Right ventricle myocardium inferior (tissue), 1 donor: ENCODE results near the gene LRRN3. TPM values are rescaled to one million over a fixed set of nuclear protein-coding genes. Genes with fewer than 3 reads are reported as not detected.

Source experiments
- ATAC-seq: fragments of 200-7000 bp; cut with Tn5 transposase; one replicate; pipeline ENCODE4 v1.9.1; 2020; ENCODE audit warnings: mild to moderate bottlenecking, moderate library complexity
- DNase-seq: peaks from one replicate; pipeline ENCODE4 v3.0.0; 2021; ENCODE audit errors: missing footprints
- intact Hi-C: fragments of 100-400 bp; cut with DNase I; formaldehyde crosslinking; loops from one replicate; pipeline ENCODE4 v1.11.0; 2022
- total RNA-seq: library from RNA; stranded (reverse); fragmentation: NEBNext Ultra II Directional; extraction: Animal tissue kit (Norgen Biotek cat#: 25700); gene quantifications from one replicate; pipeline ENCODE4 v1.2.1, GENCODE V29; 2021
- donor health status: DM: no; HTN: yes; CAD: no; lungs with severe emphysema.

The LRRN3 gene
- total RNA-seq, 1 donor from 2014 or later, result 12.4 TPM

DNA sequence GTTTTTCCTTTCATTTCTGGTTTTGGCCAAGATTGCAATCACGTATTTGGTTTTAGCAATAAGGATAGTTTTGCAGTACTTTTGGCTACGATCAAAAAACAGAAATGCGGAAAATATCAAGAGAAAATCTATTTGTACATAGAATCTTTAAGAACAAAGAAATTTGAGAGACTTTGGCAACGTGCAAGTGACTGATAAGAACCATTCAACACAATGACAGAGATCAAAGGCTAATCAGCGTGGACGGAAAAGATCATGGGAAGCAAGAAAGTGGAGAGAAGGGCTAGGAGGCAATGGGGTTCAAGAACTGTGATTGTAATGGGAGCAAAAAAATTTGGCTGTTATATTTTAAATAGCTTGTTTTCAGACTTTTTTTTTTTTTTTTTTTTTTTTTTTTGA, 16.2 kb upstream of the LRRN3 start:
- DNase-seq, result no peak
- ATAC-seq, result no peak
- intact Hi-C loops, result loop anchor here (5.0 kb wide), 1 partner anchor 87 kb away; no protein-coding TSS in a partner anchor

DNA sequence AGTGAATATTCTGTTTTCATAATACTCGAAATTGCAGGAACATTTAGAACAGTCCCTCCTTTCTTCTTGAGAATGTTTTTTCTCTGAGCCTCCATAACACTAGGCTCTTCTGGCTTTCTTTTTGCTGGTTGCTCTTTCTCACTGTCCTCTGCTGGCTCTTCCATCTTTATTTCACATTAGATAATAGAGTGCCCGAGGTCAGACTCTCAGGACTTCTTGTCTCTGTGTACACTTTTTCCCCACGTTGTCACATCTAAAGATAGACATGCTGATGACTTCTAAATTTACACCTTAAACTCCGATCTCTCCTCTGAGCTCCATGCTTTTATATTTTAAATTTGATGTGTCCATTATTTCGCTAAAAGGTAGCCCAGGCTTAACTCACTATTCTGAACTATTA, 15.4 kb upstream of the LRRN3 start:
- ATAC-seq (peak; percentile 60), DNase-seq (no peak)
- intact Hi-C loops, result loop anchor here (5.0 kb wide), 1 partner anchor 88 kb away; no protein-coding TSS in a partner anchor

GRCh38 chr7:111076205-111076604, 14.7 kb upstream of the LRRN3 start:
- intact Hi-C loops, result loop anchor here (5.0 kb wide), 1 partner anchor 89 kb away; no protein-coding TSS in a partner anchor
- no peak for ATAC-seq
- no peak for DNase-seq

DNA sequence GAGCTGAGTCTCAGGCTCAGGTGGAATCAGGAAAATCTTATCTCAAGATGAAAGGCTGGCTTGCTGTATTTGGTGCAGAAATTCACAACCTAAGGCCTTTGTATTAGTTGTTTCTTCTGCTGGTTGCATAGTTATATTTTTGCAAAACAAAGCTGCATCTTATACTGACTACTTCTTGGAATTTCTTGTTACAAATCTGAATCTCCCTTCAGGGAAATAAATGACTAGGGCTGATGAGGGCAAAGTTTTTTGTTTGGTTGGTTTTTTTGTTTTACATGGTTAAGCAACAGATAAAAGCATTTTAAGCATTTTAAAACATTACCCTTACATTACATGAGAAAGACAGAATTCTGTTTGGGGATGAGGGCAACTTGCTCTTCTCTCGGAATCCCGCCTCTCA, 13.9 kb upstream of the LRRN3 start:
- no peak for ATAC-seq
- intact Hi-C loops, result loop anchor here (5.0 kb wide), 1 partner anchor 90 kb away; no protein-coding TSS in a partner anchor

GRCh38 chr7:111080495-111081105, 10.3 kb upstream of the LRRN3 start:
- DNase-seq (no peak), ATAC-seq (no peak)
- intact Hi-C loops, result no loop called here

More for the DNA sequence above, 13.9 kb upstream of the LRRN3 start:
- no peak for DNase-seq

DNA sequence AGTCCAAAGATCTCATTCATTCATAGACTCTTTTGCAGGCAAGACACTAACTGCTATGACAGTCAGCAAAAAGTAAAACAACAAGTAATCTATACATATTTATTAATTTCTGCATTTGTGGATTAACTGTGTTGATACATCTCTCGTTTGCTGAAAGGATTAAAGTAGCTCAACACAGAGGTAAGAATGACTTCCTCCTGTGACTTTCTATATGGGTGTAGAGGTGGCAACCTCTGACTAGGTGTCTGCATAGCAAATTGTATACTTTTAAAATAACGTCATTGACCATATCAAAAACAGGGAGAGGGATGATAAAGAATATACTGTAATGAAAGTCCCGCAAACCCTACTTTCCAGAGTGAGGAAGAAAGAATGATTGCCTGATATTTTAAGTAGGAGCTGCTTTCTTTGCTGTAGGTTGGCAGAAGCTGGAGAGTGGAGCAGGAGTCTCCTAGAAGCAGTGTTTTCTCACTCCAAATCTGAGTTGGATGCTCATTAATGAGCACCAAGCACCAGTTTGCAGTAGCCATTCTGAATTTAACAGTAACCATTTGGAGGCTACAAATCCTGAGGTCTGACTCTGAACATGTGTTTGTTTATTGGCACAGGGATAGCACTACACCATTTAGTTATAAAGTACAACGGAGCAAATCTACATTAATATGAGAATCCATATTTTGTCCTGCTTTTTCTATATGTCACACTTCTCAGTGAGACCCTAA, 9.2 kb upstream of the LRRN3 start:
- DNase-seq (no peak), ATAC-seq (no peak)
- intact Hi-C loops, result no loop called here

DNA sequence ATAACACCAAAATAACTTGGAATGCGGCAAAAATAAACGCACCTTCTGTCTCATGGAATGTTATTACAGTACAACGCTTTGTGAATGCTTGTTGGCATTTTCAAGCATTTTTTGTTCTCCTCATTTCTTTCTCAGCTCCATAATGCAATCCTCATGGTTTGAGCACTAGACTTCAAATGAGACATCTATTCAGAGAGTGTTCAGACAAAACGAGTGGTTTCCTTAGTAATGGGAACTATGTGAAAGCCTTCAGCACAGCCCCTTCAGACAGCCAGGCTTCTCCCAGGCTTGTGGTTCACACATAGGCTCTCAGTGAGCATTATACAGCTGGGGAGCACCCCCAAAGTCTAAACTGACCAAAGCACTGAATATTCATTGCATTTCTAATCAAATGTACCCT, 8.6 kb upstream of the LRRN3 start:
- intact Hi-C loops, result no loop called here
- no peak for ATAC-seq

DNA sequence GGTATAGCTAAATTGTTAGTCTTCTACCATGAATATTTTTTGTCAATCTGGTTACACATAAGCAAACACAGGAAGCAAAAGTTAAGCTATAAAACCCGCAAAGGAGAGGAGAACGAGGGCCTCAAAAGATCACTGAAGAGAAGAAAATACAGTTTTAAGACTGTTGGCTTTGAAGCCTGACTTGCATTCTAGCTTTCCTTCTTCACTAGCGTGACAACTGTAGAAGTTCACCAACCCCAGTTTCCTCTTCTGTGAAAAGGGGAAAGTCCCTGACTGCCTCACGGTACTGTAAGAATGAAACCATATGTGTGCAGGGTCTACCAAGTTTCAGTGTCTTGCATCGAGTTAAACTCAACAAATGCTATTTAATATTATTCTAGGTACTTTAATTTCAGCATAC, 7.5 kb upstream of the LRRN3 start:
- intact Hi-C loops, result no loop called here
- no peak for ATAC-seq
- no peak for DNase-seq

More for the DNA sequence above, 8.6 kb upstream of the LRRN3 start:
- no peak for DNase-seq

GRCh38 chr7:111085356-111085755, 5.6 kb upstream of the LRRN3 start:
- intact Hi-C loops, result no loop called here
- ATAC-seq (no peak), DNase-seq (no peak)

- DNase-seq (no peak), ATAC-seq (no peak)
- intact Hi-C loops, result no loop called here
These were observed 4.4 kb upstream of the LRRN3 start for GRCh38 chr7:111086532-111086931.

DNA sequence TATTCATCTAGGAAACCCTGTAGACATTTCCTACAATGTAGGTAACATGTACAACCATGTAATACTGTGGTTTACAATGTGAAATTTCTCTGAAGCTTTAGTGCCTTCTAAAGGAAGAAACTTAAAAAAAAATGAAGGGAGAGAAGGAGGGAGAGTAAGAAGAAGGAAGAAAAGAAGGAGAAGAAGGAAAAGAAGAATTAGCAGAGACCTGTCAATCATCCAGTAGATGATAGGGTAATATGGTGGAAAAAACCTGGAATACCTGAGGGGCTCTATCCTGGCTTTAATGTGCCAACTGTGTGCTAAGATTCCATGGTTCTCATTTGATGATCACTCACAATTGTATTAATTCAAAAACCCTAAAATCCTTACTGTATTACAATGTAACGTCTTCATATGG, 2.6 kb upstream of the LRRN3 start:
- intact Hi-C loops, result loop anchor here (2.0 kb wide), 1 partner anchor 398 kb away; no protein-coding TSS in a partner anchor
- DNase-seq, result no peak
- no peak for ATAC-seq

DNA sequence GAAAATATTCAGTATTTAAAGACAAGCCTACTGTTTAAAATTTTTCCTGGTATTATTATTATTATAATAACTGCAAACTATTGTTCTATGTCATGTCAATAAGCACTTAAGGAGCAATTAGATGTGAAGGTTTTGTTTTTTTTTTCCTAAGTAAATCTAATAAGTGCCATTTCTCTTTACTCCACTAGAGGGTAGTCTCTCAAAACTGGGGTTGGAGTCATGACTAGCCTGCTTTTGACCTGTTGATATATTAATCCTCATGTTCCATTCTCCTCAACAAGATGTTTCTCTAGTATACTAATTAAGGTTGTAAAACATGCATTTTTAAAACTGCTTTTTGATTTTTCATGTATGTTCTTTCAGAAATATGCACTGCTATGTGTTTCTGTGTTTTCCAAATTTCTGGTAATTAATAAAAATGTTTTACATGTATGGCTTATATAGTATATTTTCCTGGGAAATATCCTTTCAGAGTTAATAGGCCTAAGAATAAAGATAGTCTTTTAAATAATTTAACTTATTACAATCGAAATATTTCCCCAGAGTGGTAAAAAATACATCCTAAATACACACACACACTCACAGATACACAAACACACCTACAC, 1.0 kb upstream of the LRRN3 start:
- ATAC-seq (no peak), DNase-seq (no peak)
- intact Hi-C loops, result loop anchor here (2.0 to 10.0 kb wide), 3 partner anchors 397 to 645 kb away; no protein-coding TSS in a partner anchor

- intact Hi-C loops, result loop anchor here (5.0 to 10.0 kb wide), 2 partner anchors 494 to 643 kb away; no protein-coding TSS in a partner anchor
- peak; percentile 33 for ATAC-seq
- DNase-seq, result no peak
These were observed 849 bp downstream of the LRRN3 start for GRCh38 chr7:111091593-111092358.

DNA sequence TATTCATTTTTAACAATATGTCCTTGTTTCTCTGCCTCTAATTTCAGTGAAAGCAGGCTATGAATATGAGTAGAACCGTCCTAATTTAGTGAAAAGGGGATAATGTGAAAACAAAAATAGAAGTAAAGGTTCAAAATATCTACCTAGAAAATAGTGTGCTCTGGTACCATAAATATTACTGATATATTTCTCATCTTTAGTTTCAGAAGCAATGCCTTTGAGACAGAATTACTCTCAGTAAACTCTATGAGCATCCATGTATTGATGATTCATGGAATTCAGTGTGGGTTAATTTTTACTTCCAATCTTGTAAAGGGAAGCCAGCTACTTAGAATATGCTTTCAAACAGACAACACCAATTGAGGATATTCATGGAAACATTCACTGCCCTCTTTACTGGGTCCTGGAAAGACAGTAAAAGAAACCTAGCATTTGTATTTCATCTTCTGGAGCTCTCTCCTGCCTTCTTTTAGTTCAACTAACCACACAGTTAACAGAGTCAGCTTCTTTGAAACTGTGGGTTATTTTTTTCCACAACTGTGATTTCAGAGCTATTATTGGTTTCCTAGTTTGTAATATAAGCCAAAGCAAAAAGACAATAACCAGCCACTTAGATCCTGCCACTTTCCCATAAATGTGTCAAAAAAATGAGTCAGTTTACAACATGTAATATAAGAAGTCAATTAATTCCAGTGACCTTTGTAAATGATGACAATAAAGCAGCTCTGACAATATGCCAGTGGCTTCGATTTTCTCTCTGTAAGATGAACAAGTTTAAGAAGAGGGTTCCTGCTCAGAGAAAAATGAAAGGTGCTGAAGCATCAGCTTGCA, 1.7 kb downstream of the LRRN3 start:
- intact Hi-C loops, result loop anchor here (5.0 to 10.0 kb wide), 2 partner anchors 495 to 642 kb away; no protein-coding TSS in a partner anchor
- DNase-seq, result no peak
- ATAC-seq, result no peak

- DNase-seq, result no peak
- intact Hi-C loops, result loop anchor here (5.0 to 10.0 kb wide), 2 partner anchors 496 to 641 kb away; no protein-coding TSS in a partner anchor
- no peak for ATAC-seq
These were observed 2.6 kb downstream of the LRRN3 start for GRCh38 chr7:111093496-111093895.

DNA sequence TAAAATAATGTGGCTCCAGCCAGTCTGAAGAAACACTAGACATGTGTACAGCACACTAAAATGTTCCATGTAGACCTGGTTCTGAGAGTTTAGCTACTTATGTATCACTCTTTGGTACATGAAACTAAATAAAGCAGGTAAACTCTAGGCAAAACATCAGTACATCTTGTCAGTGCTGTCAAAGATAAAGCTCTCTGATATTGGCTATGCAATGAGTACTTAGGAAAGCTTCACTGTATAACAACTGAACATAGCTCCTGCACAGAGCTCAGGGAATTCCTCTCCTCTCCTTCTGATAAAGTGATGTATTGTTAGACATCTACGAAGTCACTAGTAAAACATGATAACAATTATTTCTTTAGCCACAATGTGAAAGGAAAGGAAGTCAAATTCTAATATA, 3.5 kb downstream of the LRRN3 start:
- ATAC-seq (no peak), DNase-seq (no peak)
- intact Hi-C loops, result loop anchor here (5.0 to 10.0 kb wide), 2 partner anchors 497 to 640 kb away; no protein-coding TSS in a partner anchor

- intact Hi-C loops, result loop anchor here (10.0 kb wide), 1 partner anchor 638 kb away; no protein-coding TSS in a partner anchor
- DNase-seq (no peak), ATAC-seq (no peak)
These were observed 6.1 kb downstream of the LRRN3 start for GRCh38 chr7:111096997-111097396.
